ENCODE measurements around the gene KCNJ16.

The KCNJ16 gene

GRCh38 chr17:70099294-70099693 lies 24.3 kb downstream of the KCNJ16 start:
- H3K27ac ChIP-seq = no peak overlapping the region
- TF ChIP-seq, protein P1, sequence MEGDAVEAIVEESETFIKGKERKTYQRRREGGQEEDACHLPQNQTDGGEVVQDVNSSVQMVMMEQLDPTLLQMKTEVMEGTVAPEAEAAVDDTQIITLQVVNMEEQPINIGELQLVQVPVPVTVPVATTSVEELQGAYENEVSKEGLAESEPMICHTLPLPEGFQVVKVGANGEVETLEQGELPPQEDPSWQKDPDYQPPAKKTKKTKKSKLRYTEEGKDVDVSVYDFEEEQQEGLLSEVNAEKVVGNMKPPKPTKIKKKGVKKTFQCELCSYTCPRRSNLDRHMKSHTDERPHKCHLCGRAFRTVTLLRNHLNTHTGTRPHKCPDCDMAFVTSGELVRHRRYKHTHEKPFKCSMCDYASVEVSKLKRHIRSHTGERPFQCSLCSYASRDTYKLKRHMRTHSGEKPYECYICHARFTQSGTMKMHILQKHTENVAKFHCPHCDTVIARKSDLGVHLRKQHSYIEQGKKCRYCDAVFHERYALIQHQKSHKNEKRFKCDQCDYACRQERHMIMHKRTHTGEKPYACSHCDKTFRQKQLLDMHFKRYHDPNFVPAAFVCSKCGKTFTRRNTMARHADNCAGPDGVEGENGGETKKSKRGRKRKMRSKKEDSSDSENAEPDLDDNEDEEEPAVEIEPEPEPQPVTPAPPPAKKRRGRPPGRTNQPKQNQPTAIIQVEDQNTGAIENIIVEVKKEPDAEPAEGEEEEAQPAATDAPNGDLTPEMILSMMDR (conservative IDR thresholded peaks at IDR 0.05; ENCODE audit: low read depth) = no peak
- DNase-seq (ENCODE audit: low spot score) = no peak
- CTCF ChIA-PET = no interaction called here
- POLR2A ChIA-PET (ENCODE audit: low non-redundant PET) = no interaction called here

DNA sequence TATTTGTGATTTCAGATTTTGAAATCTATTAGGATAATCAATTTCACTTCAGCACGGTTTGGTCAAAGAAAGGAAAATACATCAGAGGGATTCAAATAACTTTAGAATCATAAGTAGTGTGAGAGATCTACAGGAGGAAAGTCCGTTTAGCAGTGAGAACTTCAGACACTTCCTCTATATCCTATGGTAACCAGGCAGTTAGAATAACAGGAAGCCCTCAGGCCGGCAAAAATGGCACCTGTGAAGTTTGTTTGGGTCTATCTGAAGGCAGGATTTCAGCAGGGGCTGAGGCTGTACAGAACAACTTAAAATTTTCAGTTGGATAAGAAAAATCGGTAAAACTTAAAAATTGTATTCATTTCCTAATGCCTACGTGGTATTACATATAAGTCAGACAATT lies 24.9 kb downstream of the KCNJ16 start:
- ChIA-PET CTCF (no interaction called here), POLR2A (ENCODE audit: low non-redundant PET) (no interaction called here)
- H3K27ac ChIP-seq = no peak overlapping the region
- no peak for DNase-seq (ENCODE audit: low spot score)
- TF ChIP-seq, protein P1 (conservative IDR thresholded peaks at IDR 0.05; ENCODE audit: low read depth) = no peak

GRCh38 chr17:70100983-70101382 lies 26.0 kb downstream of the KCNJ16 start:
- ChIA-PET POLR2A (ENCODE audit: low non-redundant PET) (no interaction called here), CTCF (no interaction called here)
- H3K27ac ChIP-seq = no peak overlapping the region
- no peak for DNase-seq (ENCODE audit: low spot score)
- TF ChIP-seq, protein P1 (conservative IDR thresholded peaks at IDR 0.05; ENCODE audit: low read depth) = no peak

DNA sequence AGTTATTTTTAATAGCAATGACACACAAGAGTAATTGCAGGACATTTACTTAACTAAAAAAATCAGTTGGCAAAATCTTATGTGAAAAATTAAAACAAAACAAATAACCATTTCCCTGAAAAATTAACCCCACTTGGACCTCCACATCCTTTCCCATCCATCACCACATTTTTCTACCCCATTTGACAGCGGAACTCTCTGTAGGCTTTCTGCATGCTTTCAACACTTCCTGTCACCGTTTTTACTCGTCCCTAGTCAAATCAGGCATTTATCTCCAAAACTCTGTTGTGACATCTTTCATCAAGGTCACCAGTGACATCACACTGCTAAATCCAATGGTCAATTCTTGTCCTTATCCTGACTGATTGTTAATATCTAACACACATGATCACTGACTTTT lies 27.5 kb downstream of the KCNJ16 start:
- TF ChIP-seq, protein P1 (conservative IDR thresholded peaks at IDR 0.05; ENCODE audit: low read depth) = no peak
- ChIA-PET POLR2A (ENCODE audit: low non-redundant PET) (no interaction called here), CTCF (no interaction called here)
- no peak for DNase-seq (ENCODE audit: low spot score)
- H3K27ac ChIP-seq = no peak overlapping the region

- TF ChIP-seq, protein P1 (conservative IDR thresholded peaks at IDR 0.05; ENCODE audit: low read depth) = no peak
- POLR2A ChIA-PET (ENCODE audit: low non-redundant PET) = no interaction called here
- no peak for DNase-seq (ENCODE audit: low spot score)
- H3K27ac ChIP-seq = no peak overlapping the region
- CTCF ChIA-PET = interaction anchor here (0.5 to 1.0 kb wide), 3 partner anchors 11 to 24 kb away, joined by 3 read pairs; no protein-coding TSS in a partner anchor
Measured at GRCh38 chr17:70104791-70105523, 29.9 kb downstream of the KCNJ16 start.

- DNase-seq (ENCODE audit: low spot score) = no peak
- TF ChIP-seq, protein P1 (conservative IDR thresholded peaks at IDR 0.05; ENCODE audit: low read depth) = no peak
- H3K27ac ChIP-seq = no peak overlapping the region
- ChIA-PET POLR2A (ENCODE audit: low non-redundant PET) (no interaction called here), CTCF (interaction anchor here (0.6 to 0.7 kb wide), 2 partner anchors 16 to 25 kb away, joined by 3 to 7 read pairs; no protein-coding TSS in a partner anchor)
Measured at GRCh38 chr17:70105641-70106040, 30.6 kb downstream of the KCNJ16 start.
